ENCODE measurements around the gene PLEKHO2. TPM values are rescaled to one million over a fixed set of nuclear protein-coding genes. Genes with fewer than 3 reads are reported as not detected.

Gene PLEKHO2
- total and polyA plus RNA-seq, 2 experiments from 2014 or later = 9.0 to 29.4 TPM

DNA sequence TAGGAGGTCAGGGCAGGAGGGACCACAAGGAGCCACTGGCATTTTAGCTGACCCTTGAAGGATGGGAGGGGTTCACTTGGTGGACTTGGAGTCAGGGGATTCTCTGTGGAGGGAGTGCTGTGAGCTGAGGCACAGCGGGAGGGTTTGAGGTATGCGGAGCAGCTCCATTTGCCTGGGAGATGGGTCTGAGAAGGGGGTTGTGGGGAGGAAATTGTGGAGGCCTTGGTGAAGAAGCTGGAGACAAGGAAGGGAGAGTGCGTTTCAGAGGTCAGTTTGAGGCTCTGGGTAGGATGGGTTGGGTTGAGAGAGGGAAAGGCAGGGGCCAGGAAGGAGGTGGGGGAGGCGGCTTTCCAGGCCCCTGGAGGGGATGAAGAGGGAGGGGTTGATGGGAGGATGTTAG is 20.2 kb downstream of the PLEKHO2 start (continued):
- TF ChIP-seq, protein P1, sequence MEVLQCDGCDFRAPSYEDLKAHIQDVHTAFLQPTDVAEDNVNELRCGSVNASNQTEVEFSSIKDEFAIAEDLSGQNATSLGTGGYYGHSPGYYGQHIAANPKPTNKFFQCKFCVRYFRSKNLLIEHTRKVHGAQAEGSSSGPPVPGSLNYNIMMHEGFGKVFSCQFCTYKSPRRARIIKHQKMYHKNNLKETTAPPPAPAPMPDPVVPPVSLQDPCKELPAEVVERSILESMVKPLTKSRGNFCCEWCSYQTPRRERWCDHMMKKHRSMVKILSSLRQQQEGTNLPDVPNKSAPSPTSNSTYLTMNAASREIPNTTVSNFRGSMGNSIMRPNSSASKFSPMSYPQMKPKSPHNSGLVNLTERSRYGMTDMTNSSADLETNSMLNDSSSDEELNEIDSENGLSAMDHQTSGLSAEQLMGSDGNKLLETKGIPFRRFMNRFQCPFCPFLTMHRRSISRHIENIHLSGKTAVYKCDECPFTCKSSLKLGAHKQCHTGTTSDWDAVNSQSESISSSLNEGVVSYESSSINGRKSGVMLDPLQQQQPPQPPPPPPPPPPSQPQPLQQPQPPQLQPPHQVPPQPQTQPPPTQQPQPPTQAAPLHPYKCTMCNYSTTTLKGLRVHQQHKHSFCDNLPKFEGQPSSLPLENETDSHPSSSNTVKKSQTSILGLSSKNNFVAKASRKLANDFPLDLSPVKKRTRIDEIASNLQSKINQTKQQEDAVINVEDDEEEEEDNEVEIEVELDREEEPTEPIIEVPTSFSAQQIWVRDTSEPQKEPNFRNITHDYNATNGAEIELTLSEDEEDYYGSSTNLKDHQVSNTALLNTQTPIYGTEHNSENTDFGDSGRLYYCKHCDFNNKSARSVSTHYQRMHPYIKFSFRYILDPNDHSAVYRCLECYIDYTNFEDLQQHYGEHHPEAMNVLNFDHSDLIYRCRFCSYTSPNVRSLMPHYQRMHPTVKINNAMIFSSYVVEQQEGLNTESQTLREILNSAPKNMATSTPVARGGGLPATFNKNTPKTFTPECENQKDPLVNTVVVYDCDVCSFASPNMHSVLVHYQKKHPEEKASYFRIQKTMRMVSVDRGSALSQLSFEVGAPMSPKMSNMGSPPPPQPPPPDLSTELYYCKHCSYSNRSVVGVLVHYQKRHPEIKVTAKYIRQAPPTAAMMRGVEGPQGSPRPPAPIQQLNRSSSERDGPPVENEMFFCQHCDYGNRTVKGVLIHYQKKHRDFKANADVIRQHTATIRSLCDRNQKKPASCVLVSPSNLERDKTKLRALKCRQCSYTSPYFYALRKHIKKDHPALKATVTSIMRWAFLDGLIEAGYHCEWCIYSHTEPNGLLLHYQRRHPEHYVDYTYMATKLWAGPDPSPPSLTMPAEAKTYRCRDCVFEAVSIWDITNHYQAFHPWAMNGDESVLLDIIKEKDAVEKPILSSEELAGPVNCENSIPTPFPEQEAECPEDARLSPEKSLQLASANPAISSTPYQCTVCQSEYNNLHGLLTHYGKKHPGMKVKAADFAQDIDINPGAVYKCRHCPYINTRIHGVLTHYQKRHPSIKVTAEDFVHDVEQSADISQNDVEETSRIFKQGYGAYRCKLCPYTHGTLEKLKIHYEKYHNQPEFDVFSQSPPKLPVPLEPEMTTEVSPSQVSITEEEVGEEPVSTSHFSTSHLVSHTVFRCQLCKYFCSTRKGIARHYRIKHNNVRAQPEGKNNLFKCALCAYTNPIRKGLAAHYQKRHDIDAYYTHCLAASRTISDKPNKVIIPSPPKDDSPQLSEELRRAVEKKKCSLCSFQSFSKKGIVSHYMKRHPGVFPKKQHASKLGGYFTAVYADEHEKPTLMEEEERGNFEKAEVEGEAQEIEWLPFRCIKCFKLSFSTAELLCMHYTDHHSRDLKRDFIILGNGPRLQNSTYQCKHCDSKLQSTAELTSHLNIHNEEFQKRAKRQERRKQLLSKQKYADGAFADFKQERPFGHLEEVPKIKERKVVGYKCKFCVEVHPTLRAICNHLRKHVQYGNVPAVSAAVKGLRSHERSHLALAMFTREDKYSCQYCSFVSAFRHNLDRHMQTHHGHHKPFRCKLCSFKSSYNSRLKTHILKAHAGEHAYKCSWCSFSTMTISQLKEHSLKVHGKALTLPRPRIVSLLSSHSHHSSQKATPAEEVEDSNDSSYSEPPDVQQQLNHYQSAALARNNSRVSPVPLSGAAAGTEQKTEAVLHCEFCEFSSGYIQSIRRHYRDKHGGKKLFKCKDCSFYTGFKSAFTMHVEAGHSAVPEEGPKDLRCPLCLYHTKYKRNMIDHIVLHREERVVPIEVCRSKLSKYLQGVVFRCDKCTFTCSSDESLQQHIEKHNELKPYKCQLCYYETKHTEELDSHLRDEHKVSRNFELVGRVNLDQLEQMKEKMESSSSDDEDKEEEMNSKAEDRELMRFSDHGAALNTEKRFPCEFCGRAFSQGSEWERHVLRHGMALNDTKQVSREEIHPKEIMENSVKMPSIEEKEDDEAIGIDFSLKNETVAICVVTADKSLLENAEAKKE (CRISPR knock-in tag; IDR thresholded peaks at IDR 0.05) = no peak
- TF ChIP-seq CTCF (conservative IDR thresholded peaks at IDR 0.05; ENCODE audit: low read depth in 2 of 2) (no peak), CREB1 (CRISPR knock-in tag; IDR thresholded peaks at IDR 0.05; ENCODE audit: low read depth) (no peak), ZNF114 (CRISPR knock-in tag; IDR thresholded peaks at IDR 0.05) (no peak)

GRCh38 chr15:64862408-64862807 is 20.7 kb downstream of the PLEKHO2 start:
- no peak for ATAC-seq
- Histone ChIP-seq H2AFZ (no peak overlapping the region), H3F3A (replicated peaks; ENCODE audit: low read depth) (0 out of 2 replicates have a peak, but pooled peaks cover 13% of the 10 kb centered on the region), H3K27ac (ENCODE audit: low read depth) (peak overlapping the region; percentile 84), H4K20me1 (replicated peaks; ENCODE audit: insufficient read depth) (peaks cover 12% of the 10 kb centered on the region), H3K4me1 (ENCODE audit: insufficient read depth) (peaks cover 44% of the 10 kb centered on the region), H3K79me2 (replicated peaks; ENCODE audit: insufficient read depth) (peaks cover 18% of the 10 kb centered on the region), H3K9me2 (ENCODE audit: insufficient read depth) (no peaks in the 10 kb centered on the region), H3K4me2 (peak overlapping the region; percentile 48; the same call in 1 of the 2 replicates), H3K27me3 (ENCODE audit: insufficient read depth) (no peaks in the 10 kb centered on the region), H3K36me3 (ENCODE audit: insufficient read depth) (0 out of 2 replicates have a peak, but pooled peaks cover 9% of the 10 kb centered on the region), H3K4me3 (no peak overlapping the region)
- Mint-ChIP-seq H3K9me3 (no peaks in the 10 kb centered on the region; the same call in 2 of the 3 replicates), H3K36me3 (ENCODE audit: low read depth) (peaks cover 72% of the 10 kb centered on the region), H3K4me1 (peaks cover 51% of the 10 kb centered on the region), H3K27me3 (ENCODE audit: insufficient read depth, low read depth, poor library complexity) (peaks cover 27% of the 10 kb centered on the region), H3K4me3 (no peak overlapping the region), H3K27ac (peak overlapping the region; percentile 77)
- no peak for DNase-seq (ENCODE audit: low spot score)
- TF ChIP-seq POLR2AphosphoS5 (IDR thresholded peaks at IDR 0.05; ENCODE audit: low read depth) (no peak), STAT1 (IDR thresholded peaks at IDR 0.05; ENCODE audit: unreplicated experiment) (no peak), NANOG (IDR thresholded peaks at IDR 0.05; ENCODE audit: borderline replicate concordance) (no peak), ZNF331 (CRISPR knock-in tag; IDR thresholded peaks at IDR 0.05; ENCODE audit: low read depth) (no peak), JUNB (IDR thresholded peaks at IDR 0.05; ENCODE audit: unreplicated experiment) (no peak), ZNF114 (CRISPR knock-in tag; IDR thresholded peaks at IDR 0.05) (no peak)
- TF ChIP-seq, protein P2, sequence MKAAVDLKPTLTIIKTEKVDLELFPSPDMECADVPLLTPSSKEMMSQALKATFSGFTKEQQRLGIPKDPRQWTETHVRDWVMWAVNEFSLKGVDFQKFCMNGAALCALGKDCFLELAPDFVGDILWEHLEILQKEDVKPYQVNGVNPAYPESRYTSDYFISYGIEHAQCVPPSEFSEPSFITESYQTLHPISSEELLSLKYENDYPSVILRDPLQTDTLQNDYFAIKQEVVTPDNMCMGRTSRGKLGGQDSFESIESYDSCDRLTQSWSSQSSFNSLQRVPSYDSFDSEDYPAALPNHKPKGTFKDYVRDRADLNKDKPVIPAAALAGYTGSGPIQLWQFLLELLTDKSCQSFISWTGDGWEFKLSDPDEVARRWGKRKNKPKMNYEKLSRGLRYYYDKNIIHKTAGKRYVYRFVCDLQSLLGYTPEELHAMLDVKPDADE (IDR thresholded peaks at IDR 0.05) = no peak
